ENCODE data around the gene MIGA2.
A peak's percentile ranks its signal among the peaks of the same experiment; 100 is the strongest.

Gene MIGA2

GRCh38 chr9:129040113-129040643, 3.8 kb downstream of the MIGA2 start:
- no peak for DNase-seq

GRCh38 chr9:129042016-129042415, 5.6 kb downstream of the MIGA2 start:
- no peak for DNase-seq

GRCh38 chr9:129052592-129052991, 16.2 kb downstream of the MIGA2 start:
- DNase-seq, result no peak

GRCh38 chr9:129053020-129053419, 16.6 kb downstream of the MIGA2 start:
- no peak for DNase-seq

GRCh38 chr9:129054163-129054851, 17.9 kb downstream of the MIGA2 start:
- DNase-seq, result no peak

- no peak for DNase-seq
Observed at GRCh38 chr9:129058965-129059795, 22.8 kb downstream of the MIGA2 start.

- no peak for DNase-seq
Observed at GRCh38 chr9:129059796-129060785, 23.7 kb downstream of the MIGA2 start.

DNA sequence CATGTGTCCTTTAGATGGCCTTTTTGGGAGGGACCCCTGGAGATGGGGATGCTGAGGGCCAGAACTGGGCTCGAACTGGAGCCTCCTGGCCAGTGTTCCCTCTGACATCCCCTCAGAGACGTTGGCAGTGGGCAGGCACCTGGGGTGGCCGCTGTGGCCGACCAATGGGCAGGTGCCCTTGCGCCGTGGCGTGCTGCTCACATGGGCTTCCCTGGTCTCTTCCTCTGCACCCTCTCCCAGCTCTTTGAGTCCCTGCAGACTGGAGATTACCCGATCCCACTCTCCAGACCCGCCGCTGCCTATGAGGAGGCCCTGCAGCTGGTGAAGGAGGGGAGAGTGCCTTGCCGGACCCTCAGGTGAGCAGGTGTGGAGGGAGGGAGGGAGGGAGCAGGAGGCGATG, 24.6 kb downstream of the MIGA2 start:
- no peak for DNase-seq

GRCh38 chr9:129063061-129063460, 26.6 kb downstream of the MIGA2 start:
- no peak for DNase-seq

DNA sequence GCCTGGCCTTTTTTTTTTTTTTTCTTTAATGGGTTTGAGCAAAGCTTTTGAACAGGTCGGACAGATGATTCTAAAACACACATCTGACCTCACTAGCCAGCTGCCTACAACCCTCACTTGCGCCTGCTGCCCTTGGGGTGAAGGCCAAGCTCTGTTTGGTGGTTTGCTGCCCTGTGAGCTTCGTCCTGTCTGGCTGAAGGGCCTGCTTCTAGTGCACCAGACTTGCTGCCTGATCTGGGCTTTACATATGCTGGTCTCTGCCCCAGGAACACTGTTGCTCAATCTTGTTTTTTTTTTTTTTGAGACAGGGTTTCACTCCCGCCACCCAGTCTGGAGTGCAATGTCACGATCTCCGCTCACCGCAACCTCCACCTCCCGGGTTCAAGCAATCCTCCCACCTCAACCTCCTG, 28.1 kb downstream of the MIGA2 start:
- no peak for DNase-seq

DNA sequence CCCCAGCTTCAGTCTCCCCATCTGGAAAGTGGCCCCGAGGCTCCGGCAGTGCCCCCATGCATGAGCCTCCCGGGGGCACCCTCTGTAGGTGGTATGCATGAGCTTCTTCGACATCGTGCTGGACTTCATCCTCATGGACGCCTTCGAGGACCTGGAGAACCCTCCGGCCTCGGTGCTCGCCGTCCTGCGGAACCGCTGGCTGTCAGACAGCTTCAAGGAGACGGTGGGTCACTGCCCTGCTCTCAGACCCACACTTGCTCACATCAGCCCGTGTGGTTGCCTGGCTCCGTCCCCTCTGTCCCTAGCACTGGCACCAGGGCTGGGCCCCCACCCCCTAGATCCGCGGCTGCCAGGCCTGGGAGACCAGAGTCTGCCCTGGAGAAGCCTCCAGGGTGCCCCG, 31.7 kb downstream of the MIGA2 start:
- DNase-seq, result no peak

DNA sequence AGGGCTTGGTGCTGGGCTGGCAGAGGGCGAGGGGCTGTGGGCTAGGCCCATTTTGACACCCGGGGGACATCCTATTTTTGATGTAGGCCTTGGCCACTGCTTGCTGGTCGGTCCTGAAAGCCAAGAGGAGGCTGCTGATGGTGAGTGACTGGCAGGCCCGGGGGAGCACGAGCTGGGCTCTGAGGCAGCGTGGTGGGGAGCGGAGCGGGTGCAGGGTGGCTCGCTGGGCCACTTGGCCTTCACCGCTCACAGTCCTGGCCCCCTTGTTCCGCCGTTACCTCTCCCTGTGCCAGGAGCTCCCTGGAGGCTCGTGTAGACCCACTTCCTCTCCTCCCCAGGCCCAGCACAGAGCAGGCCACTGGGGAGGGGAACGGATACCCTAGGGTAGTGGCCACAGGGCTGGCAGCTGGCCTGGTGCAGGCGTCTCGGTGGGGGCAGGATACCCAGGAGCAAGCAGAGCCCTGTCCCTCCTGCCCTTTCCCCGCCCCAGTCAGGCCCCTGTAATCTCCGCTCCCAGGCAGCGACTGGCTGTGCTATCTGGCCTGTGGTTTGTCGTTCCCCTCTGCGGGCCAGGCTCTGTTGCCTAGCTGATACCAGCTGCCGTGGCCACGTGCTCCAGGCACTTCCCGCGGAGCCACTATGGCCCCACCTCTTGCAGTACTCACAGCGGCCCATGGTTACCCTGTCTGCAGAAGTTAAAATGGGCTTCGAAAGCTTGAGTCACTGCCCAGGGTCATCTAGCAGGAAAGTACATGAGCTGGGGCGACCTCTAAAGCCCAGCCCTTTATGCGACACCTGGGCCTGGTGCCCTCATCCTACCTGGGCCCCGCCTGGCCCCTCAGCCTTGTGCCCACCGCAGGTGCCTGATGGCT, 32.8 kb downstream of the MIGA2 start:
- DNase-seq, result peak; percentile 56

GRCh38 chr9:129069862-129070641, 33.6 kb downstream of the MIGA2 start:
- DNase-seq, result no peak

GRCh38 chr9:129070696-129071525, 34.5 kb downstream of the MIGA2 start:
- DNase-seq, result no peak

DNA sequence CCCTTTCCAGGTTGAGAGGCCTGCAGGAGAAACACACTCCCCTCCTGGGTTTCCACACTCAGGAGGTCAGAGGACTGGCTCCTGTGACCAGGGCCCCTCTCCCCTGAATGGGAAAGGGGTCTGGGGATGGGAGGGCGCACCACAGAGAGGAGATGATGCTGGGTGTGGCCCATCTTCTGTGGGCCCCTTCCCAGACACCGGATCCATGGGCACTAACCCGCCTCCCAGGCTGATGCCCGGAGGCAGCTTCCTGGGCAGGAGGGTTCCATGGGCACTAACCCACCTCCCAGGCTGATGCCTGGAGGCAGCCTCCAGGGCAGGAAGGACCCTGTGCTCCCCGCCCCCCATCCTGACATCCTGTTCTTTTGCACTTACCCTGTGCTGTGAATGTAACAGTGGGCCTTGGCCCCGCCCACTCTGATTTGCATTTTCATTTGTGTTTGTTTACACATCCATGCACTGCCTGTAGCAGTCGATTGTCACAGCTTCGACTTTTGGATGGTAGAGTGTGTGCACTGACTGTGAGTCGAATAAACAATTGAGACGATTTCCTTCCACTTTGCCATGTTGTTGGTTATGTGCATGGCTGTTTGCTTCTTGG, 35.2 kb downstream of the MIGA2 start:
- DNase-seq, result no peak

GRCh38 chr9:129072171-129072570, 35.7 kb downstream of the MIGA2 start:
- no peak for DNase-seq

- DNase-seq, result no peak
Observed at GRCh38 chr9:129073404-129073803, 37.0 kb downstream of the MIGA2 start.

GRCh38 chr9:129074106-129074505, 37.7 kb downstream of the MIGA2 start:
- no peak for DNase-seq

DNA sequence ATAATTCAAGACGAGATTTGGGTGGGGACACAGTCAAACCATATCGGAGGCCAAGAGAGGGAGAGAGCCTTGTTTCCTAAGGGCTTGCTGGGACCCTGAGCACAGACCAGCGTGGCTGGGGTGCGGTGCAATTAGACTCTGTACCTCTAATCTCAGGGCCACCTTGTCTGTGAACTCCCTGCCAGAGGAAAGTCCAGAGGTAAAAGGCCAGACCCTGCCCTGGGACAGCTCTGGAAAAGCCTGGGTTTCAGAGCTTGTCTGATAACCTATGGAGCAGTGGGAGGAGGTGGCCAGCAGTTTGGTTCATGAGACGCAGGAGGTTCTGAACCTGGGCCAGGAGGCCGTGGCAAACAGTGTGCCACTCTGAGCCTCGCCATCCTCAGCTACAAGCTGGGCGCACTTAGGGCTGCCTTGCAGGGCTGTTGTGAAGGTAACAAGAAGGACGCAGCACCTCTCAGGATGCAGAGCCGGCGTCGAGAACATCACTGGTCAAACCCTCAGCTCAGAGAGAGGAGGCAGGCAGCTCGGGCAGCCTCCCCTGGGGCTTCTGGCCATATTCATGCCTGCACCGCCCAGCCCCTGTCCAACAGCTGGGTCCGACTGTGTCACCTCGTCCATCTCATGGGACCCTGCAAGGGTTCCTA, 39.7 kb downstream of the MIGA2 start:
- no peak for DNase-seq

Measured in activated CD4-positive, alpha-beta T cell treated with anti-CD3 and anti-CD28 coated beads, Interleukin-2, Interleukin-6, amounts not matched to agents 100 ng/mL and 50 ng/mL, durations not matched to agents 16 hours and 8 hours (primary cell).